C4-2B (cell line): Measurements from ENCODE around the gene UMPS.

Experiments
- ZFX ChIP-seq: fragments of 450-650 bp; IDR thresholded peaks from 2 replicates; pipeline ENCODE4 v1.6.1; 2017
- TF ChIP-seq, protein P1 (sequence below): fragments of 450-650 bp; conservative IDR thresholded peaks from 2 replicates; pipeline ENCODE4 v1.5.1; 2017; ENCODE audit warnings: mild to moderate bottlenecking

DNA sequence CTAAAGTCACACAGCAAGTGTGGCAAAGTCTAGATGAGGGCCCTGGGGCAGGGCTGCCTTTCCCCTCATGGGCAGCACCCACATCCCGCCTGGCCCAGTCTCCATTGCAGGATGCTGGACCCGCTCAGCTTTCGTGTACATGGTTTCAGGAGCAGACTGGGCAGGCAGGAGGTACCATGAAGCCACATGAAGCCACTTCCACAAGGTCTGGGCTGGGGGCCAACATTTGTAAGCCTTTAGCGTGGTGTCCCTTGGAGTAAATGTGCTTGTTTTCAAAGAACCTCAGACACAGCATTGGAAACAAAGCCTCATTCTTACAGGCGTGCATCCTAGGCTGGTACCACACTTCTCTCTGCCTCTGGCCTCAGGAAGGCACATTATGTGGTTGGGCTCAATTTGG, 34.5 kb downstream of the UMPS start:
- TF ChIP-seq, protein P1, sequence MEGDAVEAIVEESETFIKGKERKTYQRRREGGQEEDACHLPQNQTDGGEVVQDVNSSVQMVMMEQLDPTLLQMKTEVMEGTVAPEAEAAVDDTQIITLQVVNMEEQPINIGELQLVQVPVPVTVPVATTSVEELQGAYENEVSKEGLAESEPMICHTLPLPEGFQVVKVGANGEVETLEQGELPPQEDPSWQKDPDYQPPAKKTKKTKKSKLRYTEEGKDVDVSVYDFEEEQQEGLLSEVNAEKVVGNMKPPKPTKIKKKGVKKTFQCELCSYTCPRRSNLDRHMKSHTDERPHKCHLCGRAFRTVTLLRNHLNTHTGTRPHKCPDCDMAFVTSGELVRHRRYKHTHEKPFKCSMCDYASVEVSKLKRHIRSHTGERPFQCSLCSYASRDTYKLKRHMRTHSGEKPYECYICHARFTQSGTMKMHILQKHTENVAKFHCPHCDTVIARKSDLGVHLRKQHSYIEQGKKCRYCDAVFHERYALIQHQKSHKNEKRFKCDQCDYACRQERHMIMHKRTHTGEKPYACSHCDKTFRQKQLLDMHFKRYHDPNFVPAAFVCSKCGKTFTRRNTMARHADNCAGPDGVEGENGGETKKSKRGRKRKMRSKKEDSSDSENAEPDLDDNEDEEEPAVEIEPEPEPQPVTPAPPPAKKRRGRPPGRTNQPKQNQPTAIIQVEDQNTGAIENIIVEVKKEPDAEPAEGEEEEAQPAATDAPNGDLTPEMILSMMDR = no peak
- TF ChIP-seq ZFX = no peak
